GF-D8 (cell line): ENCODE data around the gene INPP5A.
"Not testable (repeated sequence)": the region's sequence is repeated elsewhere in the genome, so short reads cannot be mapped to it uniquely, and the experiment has no call there.

Experiments used
- DNase-seq: peaks from one replicate; lab custom pipeline; 2025; lab: John Stamatoyannopoulos, UW

INPP5A gene

DNA sequence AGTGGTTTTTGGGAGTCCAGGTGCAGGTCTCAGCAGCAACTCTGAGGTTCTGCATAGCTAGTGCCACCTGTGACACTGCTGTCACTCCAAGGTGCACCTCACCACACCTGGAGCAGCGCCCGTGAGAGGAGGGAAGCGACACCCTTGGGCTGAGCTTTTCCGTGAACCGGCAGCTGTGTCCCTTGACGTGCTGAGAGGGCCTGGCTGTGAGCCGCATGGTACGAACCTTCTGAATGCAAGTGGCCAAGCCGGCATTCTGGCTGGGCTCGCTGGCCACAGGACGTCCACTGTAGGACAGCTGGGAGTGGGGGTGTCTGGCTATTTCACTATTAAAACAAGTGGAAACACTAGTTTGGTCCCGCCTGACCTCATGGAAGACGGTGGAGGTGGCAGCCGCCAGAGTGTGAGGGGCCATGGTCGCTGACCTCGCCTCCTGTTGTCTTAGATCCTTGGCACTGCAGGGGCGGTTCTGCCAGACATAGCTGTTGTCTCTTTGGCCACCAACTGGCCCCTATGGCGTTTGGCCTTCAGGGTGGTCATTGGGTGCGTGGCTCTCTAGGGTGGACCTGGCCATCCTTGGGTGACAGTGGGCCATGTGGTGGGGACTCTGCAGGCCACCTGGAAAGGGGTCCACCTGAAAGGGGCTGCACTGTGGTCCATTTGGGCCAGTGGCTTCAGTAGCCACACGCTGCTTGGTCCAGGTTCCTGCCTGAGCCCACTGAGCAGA is 12.9 kb downstream of the INPP5A start:
- DNase-seq: no peak

DNA sequence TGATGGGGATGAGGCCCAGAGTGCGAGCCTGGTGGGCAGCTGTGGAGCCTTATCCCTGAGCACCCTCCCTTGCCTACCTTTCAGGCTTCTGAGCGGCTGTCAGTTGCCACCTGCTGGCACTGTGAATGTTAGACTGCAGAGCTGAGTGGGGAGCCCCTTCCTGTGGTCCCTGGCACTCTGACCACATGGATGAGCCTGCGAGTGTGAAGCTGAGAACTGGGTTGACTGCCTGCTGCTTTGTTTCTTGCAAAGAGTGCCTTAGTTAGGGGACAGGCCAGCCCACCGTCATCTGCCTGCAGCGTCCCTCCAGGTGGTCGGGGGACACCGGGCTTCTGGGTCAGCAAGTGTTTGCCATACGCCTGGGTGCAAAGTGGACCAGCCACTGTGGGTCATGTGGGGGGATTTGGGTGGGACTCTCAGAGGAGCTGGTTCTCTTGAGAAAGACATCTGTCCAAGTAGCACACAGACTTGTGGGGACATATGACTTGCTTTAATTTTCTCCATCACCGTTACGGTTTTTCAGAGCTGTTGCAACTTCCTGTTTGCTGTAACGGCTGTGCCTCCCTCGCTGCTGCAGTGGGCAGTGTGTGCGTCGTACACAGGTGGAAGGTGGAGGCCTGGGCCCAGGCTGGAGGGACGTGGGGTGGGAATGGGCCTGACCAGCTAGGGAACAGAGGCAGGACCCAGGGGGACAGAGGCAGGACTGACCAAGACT is 13.7 kb downstream of the INPP5A start:
- peak; percentile 95 for DNase-seq

DNA sequence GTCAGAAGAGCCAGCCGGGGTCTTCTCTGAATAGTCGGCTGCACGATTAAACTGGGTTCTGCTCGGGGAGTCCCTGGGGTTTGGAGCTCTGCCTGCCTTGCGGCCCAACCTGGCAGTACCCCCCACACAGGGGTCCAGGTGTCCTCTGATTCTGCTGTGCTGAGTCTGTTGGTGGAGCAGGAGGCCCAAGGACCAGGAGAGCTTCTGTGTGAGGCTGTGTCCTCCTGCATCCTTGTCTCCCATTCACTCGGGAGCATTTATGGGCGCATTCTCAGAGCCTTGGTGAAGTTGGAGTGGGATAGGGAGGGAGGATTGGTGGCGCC is 14.2 kb downstream of the INPP5A start:
- DNase-seq: no peak

DNA sequence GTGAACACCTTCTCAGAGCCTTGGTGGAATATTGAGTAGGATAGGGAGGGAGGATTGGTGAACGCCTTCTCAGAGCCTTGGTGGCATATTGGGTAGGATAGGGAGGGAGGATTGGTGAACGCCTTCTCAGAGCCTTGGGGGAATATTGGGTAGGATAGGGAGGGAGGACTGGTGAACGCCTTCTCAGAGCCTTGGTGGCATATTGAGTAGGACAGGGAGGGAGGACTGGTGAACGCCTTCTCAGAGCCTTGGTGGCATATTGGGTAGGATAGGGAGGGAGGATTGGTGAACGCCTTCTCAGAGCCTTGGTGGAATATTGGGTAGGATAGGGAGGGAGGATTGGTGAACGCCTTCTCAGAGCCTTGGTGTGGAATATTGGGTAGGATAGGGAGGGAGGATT is 15.0 kb downstream of the INPP5A start:
- not testable (repeated sequence) for DNase-seq

DNA sequence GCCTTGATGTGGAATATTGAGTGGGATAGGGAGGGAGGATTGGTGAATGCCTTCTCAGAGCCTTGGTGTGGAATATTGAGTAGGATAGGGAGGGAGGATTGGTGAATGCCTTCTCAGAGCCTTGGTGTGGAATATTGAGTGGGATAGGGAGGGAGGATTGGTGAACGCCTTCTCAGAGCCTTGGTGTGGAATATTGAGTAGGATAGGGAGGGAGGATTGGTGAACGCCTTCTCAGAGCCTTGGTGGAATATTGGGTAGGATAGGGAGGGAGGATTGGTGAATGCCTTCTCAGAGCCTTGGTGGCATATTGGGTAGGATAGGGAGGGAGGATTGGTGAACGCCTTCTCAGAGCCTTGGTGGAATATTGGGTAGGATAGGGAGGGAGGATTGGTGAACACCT is 16.0 kb downstream of the INPP5A start:
- DNase-seq: not testable (repeated sequence)

DNA sequence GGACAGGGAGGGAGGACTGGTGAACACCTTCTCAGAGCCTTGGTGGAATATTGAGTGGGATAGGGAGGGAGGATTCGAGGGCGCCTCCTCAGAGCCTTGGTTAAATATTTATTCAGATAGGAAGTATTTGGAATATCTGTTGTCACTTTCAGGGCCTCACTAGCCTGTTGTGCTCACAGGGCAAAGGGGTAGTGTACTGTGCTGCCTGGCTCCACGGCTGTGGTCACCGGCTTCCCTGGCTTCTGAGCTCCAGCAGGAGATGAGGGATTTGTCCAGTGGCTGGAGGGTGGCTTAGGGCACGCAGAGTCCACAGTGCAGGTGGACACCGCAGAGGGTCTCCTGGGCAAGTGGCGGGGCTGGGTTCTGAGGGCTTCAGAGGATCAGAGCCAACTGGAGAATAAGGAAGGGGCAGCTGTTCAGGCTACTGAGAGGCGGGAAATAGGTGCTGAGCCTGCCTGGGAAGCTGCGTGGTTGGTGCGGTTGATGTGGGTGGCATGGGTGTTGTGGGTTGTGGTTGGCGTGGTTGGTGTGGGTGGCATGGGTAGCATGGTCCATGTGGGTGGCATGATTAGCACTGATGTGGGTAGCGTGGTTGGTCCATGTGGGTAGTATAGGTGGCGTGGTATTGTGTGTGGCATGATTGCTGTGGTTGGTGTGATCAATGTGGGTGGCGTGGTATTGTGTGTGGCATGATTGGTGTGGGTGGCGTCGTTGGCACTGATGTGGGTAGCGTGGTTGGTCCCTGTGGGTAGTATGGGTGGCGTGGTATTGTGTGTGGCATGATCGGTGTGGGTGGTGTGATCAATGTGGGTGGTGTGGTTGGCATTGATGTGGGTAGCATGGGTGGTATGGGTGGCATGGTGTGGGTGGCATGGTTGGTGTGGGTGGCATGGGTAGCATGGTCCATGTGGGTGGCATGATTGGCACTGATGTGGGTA is 16.7 kb downstream of the INPP5A start:
- no peak for DNase-seq

DNA sequence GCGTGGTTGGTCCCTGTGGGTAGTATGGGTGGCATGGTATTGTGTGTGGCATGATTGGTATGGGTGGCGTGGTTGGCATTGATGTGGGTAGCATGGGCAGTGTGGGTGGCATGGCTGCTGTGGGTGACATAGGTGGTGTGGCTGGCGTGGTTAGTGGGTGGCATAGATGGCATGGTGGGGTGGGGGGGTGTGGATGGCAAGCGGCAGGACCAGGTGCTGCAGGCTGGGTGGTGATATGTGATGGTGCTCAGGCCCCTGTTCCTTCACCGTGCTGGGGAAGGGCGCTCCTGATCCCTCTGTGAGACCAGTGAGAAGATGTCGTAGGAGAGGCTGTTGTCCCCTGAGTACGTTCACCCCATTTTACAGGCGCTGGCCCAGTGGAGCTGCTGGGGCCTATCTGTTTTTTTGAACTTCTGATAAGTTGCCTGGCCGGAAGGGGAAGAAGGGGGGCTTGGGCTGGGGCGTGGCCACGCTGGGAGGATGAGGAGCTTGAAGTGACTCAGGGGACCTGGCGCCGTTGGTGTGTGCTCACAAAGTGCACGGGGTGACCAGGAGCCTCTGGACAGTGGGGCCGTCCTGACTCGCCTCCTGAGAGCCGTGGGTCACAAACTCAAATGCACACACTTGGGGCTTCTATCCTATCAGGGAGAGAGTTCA is 17.5 kb downstream of the INPP5A start:
- DNase-seq: peak; percentile 79

DNA sequence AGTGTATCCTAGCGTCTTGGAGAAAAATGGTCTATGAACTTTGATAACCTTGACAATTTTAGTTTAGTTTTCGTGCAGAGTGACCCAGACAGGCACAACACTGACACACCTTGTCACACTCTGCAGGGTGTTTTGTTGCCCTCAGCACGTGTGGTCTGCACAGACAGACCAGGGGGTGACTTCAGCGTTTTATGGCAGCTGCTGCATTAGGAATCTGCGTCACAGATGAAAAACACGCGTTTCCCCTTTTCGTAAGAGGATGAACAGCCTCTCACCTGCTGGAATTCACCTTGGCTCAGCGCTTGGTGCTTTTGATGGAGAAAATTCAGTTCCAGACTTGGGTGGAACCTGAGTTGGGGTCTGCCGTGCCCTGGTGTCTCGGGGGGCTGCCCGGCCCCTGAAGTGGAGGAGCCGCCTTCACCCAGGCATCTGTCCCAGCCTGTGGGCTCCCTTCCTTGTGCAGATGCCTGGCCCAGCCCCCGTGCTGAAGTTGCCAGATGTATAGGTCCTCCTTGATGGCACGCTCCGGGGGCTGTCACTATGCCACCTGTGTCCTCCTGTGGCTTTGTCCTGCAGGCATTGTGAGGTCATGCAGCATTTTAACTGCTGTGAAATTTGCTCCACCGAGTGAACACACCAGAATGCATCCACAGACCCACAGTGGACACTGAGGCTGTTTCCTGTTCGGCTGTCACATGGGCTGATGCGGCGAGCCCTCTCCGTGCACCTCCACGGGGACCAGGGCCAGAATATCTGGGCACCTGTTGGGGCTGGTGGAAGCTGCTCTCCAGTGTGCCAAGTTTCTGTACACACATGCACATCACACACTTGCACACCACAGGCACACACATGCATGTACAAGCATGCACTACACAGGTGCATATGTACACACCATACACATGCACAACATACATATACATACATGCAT is 18.3 kb downstream of the INPP5A start:
- no peak for DNase-seq

DNA sequence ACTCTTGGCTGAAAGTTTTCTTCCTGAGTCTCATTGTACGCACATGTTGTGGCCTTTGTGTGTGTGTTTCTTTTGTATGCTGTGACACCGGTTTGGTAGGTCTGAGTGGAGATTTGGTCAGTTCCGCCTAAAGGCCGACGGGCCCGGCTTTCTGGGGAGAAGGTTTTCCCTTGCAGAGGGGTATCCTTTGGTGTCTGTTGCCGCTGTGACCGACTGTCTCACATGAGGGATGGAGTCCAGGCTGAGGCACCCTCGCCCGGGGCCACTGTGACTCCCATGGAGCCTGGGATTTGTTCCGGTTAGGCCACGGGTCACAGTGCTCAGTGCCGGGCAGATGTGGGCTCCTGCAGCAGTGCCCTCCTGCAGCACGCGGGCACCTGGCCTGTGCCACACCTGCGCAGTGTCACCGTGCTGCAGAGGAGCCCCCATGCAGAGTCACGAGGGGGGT is 19.4 kb downstream of the INPP5A start:
- no peak for DNase-seq

DNA sequence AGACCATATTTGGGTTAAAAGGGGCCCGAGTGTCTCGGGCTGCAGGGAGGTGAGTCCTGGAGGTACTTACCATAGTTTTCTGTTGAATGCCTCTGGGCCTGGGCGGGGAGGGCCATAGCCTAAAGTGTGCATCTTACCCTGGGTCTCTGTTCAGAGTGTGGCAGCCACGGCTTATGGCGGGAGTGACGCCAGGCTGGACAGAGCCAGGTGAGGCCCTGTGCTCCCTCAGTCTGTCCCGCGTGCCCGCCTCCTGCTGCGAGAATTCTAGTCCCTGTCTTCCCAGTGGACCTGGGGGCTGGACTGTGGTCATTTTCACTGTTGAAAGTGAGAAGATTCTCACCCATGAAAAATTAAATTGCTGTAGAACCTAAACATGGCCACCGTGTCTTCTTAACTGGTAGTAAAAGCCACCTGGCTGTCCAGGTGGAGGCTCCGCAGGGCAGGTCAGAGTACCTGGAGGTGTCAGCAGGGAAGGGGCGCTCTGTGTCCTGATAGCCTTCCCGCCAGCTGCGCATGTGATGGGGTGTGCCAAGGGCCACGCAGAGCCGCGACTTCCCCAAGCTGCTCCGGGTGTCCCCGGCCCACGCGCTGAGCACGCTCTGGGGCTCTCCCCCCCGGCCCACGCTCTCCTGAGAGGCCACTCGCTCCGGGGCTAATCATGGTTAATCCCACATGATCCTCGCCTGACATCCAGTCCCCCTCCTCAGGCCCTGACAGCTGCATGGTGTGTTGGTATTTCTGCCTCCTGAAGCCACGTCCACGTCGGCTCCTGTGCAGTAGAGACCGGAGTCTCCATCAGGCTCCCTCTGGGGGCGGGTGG is 20.3 kb downstream of the INPP5A start:
- DNase-seq: no peak

DNA sequence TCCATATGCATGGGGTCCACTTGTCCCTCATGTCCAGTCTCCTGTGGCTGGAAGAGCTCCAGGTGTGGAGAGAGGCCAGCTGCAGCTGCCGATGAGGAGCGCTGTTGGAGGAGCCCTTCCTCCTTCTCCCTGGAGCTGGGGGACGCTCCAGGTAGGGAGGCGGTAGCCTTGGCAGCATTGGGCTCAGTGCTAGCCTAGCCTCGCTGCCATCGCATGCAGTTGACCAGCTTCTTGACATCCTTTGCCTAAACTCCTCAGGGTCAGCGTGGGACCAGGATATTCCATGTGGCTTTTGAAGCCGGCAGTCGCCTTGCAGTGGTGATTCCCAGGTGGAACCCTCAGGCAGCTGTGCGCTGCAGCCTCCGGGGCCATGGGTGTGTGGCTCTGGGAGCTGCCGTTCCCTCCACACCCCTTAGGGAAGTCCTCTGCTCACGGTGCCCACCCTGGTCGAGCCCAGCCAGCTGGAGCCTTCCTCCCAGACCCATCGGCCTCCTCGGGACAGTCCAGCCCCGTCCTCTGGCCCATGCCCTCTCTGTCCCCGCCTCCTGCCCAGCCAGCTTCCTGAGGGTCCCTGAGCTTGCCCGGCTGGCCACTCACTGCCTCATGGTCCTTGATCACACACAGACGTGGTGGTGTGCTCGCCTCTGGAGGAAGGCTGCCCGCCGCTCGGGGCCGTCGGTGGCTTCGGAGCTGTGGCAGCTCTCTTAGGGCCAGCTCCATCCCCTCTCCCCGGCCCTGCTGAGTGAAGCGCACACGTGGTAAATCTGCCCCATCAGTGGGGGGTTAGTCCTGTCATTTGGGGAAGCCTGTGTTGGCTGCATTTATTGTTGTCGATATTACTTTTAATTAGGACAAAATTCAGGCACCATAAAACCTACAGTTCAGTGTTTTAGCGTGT is 21.2 kb downstream of the INPP5A start:
- no peak for DNase-seq

DNA sequence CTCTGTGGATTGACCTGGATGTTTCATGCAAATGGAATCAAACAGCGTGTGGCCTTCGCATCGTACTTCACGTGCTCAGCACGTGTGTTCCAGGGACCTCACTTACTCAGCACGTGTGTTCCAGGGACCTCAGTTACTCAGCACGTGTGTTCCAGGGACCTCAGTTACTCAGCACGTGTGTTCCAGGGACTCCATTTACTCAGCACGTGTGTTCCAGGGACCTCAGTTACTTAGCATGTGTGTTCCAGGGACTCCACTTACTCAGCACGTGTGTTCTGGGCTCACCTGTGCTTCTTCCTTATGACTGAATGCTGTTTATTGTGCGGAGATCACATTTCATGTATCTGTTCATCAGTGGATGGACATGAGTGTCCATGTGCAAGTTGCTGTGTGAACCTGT is 22.0 kb downstream of the INPP5A start:
- DNase-seq: no peak

DNA sequence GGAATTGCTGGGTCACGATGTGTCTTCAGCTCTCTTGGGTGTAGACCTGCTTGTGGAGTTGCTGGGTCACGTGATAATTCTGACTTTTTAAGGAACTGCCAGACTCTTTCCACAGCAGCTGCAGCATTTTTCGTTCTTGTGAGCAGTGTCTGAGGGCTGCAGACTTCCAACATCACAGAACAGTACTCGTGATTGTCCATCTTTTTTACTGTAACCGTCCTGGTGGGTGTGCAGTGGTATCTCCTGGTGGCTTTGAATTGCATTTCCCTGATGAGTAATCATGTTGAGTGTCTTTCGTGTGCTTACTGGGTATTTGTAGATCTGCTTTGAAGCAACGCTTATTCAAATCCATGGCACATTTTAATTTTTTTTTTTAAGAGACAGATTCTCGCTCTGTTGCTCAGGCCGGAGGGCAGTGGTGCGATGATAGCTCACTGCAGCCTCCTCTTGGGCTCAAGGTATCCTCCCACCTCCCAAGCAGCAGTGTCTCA is 22.7 kb downstream of the INPP5A start:
- peak; percentile 82 for DNase-seq

DNA sequence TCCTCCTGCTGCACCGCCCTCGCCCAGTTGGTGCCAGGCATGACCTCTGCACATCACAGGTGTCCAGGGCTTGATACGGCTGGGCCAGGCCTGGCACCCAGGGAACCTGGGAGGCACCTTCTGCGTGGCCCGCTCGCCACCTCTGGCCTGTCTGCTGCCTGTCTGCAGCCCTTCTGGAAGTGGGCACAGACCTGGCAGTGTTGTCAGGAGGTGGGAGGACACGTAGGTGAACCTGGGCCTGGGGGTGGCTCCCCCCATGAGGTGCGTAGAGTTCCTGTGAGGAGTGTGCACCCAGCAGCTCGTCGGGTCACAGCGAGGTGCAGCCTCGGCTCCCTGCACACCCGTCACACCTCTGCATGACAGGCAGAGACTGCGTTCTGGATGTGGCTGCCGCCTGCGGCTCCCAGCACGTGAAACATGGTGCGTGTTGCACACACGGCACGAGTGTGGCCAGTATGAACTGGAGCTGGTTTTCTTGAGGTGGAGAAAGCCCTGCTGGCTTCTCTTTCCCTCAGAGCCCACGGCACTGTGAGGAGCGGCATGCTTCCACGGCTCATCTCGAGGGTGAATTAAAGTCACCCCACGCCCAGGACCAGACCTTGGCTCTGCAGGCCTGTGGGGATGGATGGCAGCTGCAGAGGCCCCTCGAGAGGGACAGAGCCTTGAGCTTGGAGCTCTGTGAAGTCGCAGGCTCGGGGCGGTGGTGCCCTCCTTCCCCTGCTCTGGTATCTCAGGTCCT is 24.8 kb downstream of the INPP5A start:
- no peak for DNase-seq

DNA sequence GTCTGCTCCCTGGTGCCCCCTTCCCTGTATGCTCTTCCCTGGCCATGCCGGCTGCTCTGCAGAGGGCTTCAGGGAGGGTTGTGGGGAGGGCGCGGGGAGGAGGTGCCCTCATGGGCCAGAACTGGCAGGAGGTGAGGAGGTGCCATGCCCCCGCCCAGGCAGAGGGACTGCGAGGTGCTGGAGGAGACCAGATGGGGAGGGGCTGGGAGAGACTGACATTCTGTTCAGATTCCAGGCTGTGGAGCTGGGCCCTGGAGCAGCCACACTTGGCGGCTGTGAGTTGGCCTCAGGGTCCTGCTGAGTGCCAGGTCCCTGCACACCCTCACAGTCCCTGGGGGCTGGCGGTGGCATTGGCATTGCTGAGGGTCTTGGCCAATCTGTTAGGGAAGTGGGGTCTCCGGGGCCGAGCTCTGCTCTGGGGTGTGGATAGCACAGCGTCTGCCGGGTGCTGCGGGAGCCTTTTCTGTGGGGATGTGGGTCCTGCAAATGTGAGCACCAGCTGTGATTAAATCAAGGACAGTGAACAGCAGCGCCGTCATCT is 25.4 kb downstream of the INPP5A start:
- DNase-seq: no peak

DNA sequence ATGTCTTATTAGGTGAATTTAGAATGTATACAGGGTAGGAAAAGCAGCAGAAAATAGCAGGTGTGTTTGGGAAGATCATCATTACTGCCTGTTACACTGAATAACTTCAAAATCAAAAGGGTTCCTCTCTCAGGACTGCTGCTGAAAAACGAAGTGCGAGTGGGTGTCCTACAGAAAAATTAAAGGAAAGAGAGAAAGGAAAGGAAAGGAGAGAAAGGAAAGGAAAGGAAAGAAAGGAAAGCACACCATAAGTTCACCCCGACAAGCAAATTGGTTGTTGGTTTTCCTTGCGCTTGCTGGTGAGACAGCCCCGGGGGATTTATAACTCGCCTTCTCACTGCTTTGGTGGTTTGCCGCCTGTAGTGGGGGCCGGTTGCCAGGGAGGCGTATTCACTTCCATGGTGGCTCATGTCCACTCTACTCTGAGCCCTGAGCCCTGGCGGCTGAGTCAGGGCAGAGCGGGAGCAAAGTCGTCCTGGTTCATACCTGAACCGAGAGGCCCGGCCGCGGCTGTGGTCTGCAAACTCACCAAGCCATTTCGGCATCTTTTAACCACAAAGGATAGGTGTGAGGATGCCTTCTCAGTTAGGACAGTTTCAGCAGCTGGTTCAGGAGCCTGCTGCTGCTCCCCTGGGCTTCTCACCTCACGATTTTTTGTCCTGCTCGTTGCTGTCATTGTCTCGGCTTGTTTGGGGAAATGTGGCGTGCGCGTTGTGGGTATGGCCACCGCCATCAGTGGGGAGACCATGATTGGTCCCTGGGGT is 26.1 kb downstream of the INPP5A start:
- DNase-seq: no peak

DNA sequence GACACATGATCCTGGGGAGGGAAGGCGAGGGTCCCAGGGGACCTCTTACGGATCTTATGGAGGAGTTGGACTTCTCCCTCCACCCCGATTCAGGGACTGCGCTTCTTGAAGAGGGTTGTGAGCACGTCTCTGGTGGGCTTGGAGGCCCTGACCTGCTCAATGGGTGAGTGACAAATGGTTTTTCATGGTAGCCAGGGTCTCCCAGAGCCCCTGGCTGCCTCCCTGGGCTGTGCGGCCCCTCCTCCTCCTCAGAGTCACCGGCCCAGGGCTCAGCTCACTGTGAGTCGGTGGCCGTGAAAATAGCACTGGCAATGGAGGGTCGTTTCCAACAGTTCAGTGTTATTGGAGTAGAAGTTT is 26.6 kb downstream of the INPP5A start:
- DNase-seq: no peak
